HG02642 (cell line): ENCODE results near the gene MGAT4A.
"Not testable (repeated sequence)": the region's sequence is repeated elsewhere in the genome, so short reads cannot be mapped to it uniquely, and the experiment has no call there.

Source experiments
- ATAC-seq: cut with Tn5 transposase; IDR thresholded peaks from one replicate; pipeline ENCODE4 v1.9.1; 2021; ENCODE audit warnings: mild to moderate bottlenecking; ENCODE audit not compliant: unreplicated experiment, poor library complexity

MGAT4A gene

GRCh38 chr2:98732430-98733051 is 1.6 kb upstream of the MGAT4A start:
- ATAC-seq, result no peak

- ATAC-seq, result no peak
Observed at GRCh38 chr2:98731894-98732349, 990 bp upstream of the MGAT4A start.

DNA sequence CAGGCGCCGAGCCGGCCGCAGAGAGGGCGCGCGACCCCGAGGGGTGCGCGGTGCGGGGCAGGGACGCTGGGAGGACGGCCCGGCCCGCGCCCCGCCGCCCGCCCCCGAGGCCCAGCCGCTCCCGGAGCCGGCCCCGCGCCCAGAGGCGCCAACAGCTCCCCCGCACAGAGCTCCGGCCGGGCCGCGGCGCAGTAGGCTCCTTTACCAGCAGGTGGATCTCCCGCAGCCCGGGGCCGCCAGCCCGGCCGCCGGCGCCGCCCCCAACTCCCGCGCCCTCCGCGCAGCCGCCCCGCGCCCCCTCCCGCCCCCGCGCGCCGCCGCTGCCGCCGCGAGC is 258 bp downstream of the MGAT4A start:
- peak; percentile 49 for ATAC-seq

- ATAC-seq, result peak; percentile 20
Observed at GRCh38 chr2:98730053-98730706, 752 bp downstream of the MGAT4A start.

DNA sequence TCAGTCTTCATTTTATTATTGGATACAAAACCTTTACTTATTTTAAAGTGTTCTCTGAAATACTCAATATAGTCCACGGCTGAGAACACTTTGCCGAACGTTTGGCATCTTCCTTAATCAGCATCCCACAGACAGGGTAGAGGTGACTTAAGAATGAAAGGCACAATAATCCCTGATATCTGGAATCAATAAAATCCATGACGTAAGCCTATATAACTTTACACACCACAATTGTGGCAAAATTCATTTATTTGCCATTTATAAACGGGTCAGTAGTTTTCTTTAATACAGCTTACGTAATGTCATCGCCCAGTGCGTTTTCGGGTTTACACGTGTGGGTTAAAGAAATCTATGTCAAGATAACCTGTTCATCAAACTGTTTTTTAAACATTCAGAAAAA is 1.3 kb downstream of the MGAT4A start:
- ATAC-seq, result no peak

- ATAC-seq, result not testable (repeated sequence)
Observed at GRCh38 chr2:98728088-98728718, 2.7 kb downstream of the MGAT4A start.

- ATAC-seq, result no peak
Observed at GRCh38 chr2:98727369-98728087, 3.4 kb downstream of the MGAT4A start.

DNA sequence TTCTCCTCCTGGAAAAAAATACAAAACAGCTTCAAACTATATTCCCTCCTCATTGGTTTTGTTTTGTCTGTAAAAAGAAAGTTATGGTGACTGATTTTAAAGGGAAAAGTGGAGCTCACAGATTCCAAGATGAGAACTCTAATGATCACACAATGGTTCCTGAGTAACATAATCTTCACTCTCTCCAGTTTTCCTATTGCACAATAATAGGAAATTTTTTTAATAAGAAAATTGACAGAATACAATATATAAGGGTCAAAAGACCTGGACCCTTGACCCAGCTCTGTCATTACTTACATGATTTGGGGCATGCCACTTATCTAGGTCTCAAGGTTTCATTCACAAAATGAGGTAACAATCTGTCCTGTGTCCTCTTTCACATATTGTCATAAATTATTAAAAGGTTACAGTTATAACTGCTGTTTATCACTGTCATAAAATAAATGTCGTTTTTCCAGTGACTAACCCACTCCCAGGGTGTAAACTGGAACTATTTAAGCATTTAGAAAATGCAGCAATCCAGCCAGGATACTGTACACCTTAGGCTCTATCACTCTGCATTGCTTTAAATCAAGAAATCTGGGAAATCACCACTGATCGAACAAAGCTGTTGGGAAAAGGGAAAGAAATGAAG is 4.1 kb downstream of the MGAT4A start:
- no peak for ATAC-seq

- ATAC-seq, result no peak
Observed at GRCh38 chr2:98726205-98726604, 4.7 kb downstream of the MGAT4A start.

DNA sequence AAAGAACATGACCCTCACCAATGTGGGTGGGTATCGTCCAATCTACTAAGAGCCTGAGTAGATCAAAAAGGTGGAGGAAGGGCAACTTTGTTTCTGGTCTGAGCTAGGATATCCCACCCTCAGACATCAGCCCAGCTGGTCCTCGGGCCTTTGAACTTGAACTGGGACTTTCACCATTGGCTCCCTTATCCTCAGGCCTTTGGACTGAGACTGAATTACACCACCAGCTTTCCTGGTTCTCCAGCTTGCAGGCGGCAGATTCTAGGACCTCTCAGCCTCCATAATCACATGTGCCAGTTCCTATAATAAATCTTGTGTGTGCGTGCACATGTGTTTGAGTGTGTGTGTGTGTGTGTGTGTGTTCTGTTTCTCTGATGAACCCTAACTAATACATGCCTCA is 10.6 kb downstream of the MGAT4A start:
- no peak for ATAC-seq

DNA sequence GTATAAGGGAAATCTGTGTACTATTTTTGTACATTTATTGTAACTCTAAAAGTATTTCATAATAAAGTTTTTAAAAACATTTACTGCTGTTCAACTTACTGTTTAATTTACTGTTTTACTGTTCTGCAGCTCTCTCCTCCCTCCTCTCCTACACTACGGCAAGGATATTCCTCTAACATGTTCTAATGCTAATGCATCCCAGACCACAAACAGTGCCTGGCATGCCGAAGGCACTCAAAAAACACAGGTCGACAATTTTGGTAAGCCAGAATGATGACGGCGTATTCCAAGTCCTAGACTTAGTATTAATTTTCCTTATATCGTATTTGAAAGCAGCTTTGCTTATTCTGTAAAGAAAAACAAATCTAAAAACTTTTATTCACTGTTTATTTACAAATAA is 13.3 kb downstream of the MGAT4A start:
- no peak for ATAC-seq

DNA sequence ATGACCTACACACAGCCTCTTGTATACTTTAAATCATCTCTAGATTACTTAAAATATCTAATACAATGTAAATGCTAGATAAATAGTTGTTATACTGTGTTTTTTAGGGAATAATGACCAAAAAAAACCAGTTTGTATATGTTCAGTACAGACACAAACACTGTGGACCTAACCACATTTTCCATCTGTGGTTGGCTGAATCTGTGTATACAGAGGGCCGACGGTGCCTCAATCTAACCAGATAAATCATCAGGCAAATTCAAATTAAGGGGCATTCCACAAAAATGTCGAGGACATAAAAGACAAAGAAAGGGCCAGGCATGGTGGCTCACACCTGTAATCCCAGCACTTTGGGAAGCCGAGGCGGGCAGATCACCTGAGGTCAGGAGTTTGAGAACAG is 14.1 kb downstream of the MGAT4A start:
- ATAC-seq, result no peak

- no peak for ATAC-seq
Observed at GRCh38 chr2:98715812-98716451, 15.0 kb downstream of the MGAT4A start.

DNA sequence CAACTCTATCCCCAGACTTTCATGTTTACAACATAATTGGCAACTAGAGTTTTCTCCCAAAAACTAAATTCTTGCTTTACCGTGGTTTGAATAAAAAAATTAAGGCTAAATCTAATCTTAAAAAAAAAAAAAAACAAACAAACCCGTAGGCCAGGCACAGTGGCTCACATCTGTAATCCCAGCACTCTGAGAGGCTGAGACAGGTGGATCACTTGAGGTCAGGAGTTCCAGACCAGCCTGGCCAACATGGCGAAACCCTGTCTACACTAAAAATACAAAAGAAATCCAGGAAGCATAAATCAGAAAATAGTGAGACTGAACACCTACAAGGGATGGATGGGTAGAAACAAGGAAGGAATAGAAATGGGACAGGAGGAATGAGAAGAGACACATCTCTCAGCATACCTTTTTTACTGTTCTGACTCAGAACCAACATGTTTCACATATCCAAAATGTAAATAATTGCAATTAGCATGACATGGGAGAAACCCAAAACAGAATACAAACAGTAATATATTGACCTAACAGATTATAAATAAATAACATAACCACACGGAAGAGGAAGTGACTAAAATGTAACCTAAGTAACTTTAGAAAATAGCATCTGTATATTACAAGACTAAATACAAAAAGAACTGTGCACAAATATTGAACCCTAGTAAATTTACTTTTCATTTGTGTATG is 17.5 kb downstream of the MGAT4A start:
- peak; percentile 75 for ATAC-seq

DNA sequence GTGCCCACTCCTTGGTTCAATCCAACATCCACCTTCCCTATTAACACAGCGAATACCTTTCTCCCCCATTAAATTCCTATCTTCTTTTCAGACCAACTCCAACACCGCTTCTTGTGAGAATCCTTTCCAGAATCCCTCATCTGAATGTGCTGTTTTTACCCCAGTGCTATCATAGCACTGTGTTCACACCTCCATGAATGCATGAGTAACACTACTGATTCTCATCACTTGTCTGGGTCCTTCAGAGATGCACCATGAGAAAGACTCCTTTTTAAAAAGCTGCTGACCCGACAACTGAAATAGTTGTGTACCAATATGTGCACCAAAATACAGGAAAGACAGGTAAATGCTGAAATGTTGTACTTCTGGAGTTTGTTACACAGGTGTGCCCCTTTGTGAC is 18.8 kb downstream of the MGAT4A start:
- ATAC-seq, result no peak

GRCh38 chr2:98711506-98711905 is 19.4 kb downstream of the MGAT4A start:
- no peak for ATAC-seq

DNA sequence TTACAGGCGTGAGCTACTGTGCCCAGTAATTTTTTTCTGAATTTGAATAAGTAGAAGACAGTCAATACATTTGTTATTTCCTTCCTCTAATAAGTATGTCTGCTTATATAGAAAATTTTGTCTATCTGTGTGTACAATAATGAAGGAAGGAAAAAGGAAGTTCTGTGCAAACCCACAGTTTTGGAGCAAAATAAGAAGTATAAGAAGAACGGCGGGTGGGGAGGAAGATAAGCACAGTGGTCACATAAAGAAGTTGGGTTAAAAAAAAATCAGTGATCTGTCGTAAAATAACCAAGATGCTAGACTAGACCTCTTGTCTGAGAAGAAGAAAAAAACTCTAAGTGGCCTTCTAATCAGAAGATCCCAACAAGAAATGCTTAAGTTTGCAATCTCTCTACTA is 20.2 kb downstream of the MGAT4A start:
- ATAC-seq, result no peak

GRCh38 chr2:98709535-98709934 is 21.4 kb downstream of the MGAT4A start:
- ATAC-seq, result no peak

GRCh38 chr2:98708396-98709186 is 22.3 kb downstream of the MGAT4A start:
- ATAC-seq, result no peak
